Activated CD4-positive, alpha-beta T cell treated with anti-CD3 and anti-CD28 coated beads for 24 hours (primary cell): ENCODE results near the gene GSS.

Source experiments
- DNase-seq, 2 donors: peaks; one replicate each; pipeline ENCODE4 v3.0.0-alpha.2; 2020; ENCODE audit warnings: low read depth in 2 of 2

Gene GSS

GRCh38 chr20:34993941-34994508 is 38.4 kb upstream of the GSS start:
- DNase-seq = no peak

GRCh38 chr20:34992751-34993417 is 37.3 kb upstream of the GSS start:
- no peak for DNase-seq

- no peak for DNase-seq
These were observed 35.1 kb upstream of the GSS start for GRCh38 chr20:34990661-34991214.

GRCh38 chr20:34990231-34990630 is 34.6 kb upstream of the GSS start:
- DNase-seq = no peak

GRCh38 chr20:34989670-34990069 is 34.1 kb upstream of the GSS start:
- no peak for DNase-seq

- DNase-seq = no peak
These were observed 33.5 kb upstream of the GSS start for GRCh38 chr20:34989118-34989517.

GRCh38 chr20:34988191-34988540 is 32.6 kb upstream of the GSS start:
- DNase-seq = no peak

- no peak for DNase-seq
These were observed 31.9 kb upstream of the GSS start for GRCh38 chr20:34987288-34988190.

GRCh38 chr20:34986311-34987287 is 31.0 kb upstream of the GSS start:
- no peak for DNase-seq

GRCh38 chr20:34985461-34986310 is 30.1 kb upstream of the GSS start:
- no peak for DNase-seq

GRCh38 chr20:34984756-34985261 is 29.2 kb upstream of the GSS start:
- no peak for DNase-seq

- no peak for DNase-seq
These were observed 28.6 kb upstream of the GSS start for GRCh38 chr20:34983995-34984735.

- no peak for DNase-seq
These were observed 27.6 kb upstream of the GSS start for GRCh38 chr20:34983089-34983820.

- DNase-seq = no peak
These were observed 26.9 kb upstream of the GSS start for GRCh38 chr20:34982270-34983088.

- no peak for DNase-seq
These were observed 25.1 kb upstream of the GSS start for GRCh38 chr20:34980543-34981233.

GRCh38 chr20:34979366-34980153 is 24.0 kb upstream of the GSS start:
- no peak for DNase-seq
